ENCODE data around the gene FGD2. TPM values are rescaled to one million over a fixed set of nuclear protein-coding genes. Genes with fewer than 3 reads are reported as not detected.

The FGD2 gene
- total RNA-seq, 1 donor from 2014 or later: 435 TPM

- TF ChIP-seq, protein P1, sequence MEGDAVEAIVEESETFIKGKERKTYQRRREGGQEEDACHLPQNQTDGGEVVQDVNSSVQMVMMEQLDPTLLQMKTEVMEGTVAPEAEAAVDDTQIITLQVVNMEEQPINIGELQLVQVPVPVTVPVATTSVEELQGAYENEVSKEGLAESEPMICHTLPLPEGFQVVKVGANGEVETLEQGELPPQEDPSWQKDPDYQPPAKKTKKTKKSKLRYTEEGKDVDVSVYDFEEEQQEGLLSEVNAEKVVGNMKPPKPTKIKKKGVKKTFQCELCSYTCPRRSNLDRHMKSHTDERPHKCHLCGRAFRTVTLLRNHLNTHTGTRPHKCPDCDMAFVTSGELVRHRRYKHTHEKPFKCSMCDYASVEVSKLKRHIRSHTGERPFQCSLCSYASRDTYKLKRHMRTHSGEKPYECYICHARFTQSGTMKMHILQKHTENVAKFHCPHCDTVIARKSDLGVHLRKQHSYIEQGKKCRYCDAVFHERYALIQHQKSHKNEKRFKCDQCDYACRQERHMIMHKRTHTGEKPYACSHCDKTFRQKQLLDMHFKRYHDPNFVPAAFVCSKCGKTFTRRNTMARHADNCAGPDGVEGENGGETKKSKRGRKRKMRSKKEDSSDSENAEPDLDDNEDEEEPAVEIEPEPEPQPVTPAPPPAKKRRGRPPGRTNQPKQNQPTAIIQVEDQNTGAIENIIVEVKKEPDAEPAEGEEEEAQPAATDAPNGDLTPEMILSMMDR (IDR thresholded peaks at IDR 0.05): no peak
These were observed 5.7 kb upstream of the FGD2 start for GRCh38 chr6:36999751-37000125.

GRCh38 chr6:37004044-37004980 lies 1.1 kb upstream of the FGD2 start:
- ATAC-seq (ENCODE audit: low read depth): peak; percentile 56
- Mint-ChIP-seq H3K36me3 (ENCODE audit: low read depth) (peaks cover 36% of the 10 kb centered on the region), H3K27ac (peak overlapping the region; percentile 92), H3K27me3 (no peaks in the 10 kb centered on the region), H3K4me1 (peaks cover 82% of the 10 kb centered on the region), H3K9me3 (no peaks in the 10 kb centered on the region), H3K4me3 (peak overlapping the region; percentile 100)
- ChIA-PET POLR2A (interaction anchor here (0.6 to 8.5 kb wide), 18 partner anchors 10 to 375 kb away, joined by 3 to 209 read pairs (median 6); partner anchors contain the start of genes MTCH1 and PIM1), CTCF (interaction anchor here (0.7 to 4.6 kb wide), 4 partner anchors 14 to 177 kb away, joined by 3 to 74 read pairs (median 4); partner anchors contain the start of gene MTCH1)
- intact Hi-C loops (cut with micrococcal nuclease): loop anchor here (1.0 to 10.0 kb wide), 2 partner anchors 18 to 410 kb away; partner anchors contain the start of genes MTCH1 and SRSF3
- DNase-seq: no peak
- TF ChIP-seq, protein P1 (IDR thresholded peaks at IDR 0.05): no peak

More at GRCh38 chr6:36999751-37000125, 5.7 kb upstream of the FGD2 start:
- H3K4me1 Mint-ChIP-seq: peaks cover 48% of the 10 kb centered on the region
- DNase-seq (no peak), ATAC-seq (ENCODE audit: low read depth) (no peak)
- no peak overlapping the region for H3K4me3 Mint-ChIP-seq
- CTCF ChIA-PET: no interaction called here
- no peak overlapping the region for H3K27ac Mint-ChIP-seq
- intact Hi-C loops (cut with micrococcal nuclease): loop anchor here (10.0 kb wide), 1 partner anchor 405 kb away; the partner anchor contains the start of gene SRSF3
- H3K27me3 Mint-ChIP-seq: no peaks in the 10 kb centered on the region
- POLR2A ChIA-PET: interaction anchor here (0.6 kb wide), 1 partner anchor 36 kb away, joined by 3 read pairs; no protein-coding TSS in a partner anchor
- no peaks in the 10 kb centered on the region for H3K9me3 Mint-ChIP-seq
- no peaks in the 10 kb centered on the region for H3K36me3 Mint-ChIP-seq (ENCODE audit: low read depth)

DNA sequence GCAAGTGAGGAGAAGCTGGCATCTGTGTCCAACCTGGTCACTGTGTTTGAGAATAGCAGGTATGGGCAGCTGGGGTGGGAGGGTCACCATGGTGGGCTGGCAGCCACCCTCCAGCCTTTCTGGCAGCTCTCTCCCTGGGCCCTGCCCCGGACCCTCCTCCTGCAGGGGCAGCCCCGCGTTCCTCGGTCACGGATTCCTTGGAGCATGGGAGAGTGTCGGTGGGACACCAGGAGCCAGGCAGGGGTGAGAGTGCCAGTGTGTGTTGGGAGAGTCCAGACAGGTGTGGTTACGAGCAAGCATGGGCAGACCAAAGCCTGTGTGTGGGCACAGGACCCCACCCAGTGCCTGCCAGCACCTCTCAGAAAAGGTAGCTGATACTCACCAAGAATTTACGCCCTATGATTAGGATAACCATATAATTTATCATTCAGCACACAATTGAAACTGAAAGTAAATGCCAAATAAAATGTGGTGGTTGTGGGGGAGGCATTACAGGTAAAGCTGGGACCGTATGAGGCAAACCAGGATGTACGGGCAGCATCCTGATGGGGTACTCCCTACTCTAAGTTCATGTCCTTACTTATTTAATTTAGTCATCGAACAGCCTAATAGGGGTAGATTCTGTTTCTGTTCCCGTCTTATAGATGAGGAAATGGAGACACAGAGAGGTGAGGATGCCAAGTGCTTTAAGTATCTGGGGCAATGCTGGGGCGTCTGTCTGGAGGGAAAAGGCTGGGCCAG lies 542 bp downstream of the FGD2 start:
- no peak for ATAC-seq (ENCODE audit: low read depth)
- POLR2A ChIA-PET: interaction anchor here (0.5 to 8.5 kb wide), 27 partner anchors 10 to 814 kb away, joined by 3 to 209 read pairs (median 5); partner anchors contain the start of genes C6orf89, MTCH1, PIM1 and PPIL1
- Mint-ChIP-seq H3K9me3 (no peaks in the 10 kb centered on the region), H3K4me3 (peak overlapping the region; percentile 100), H3K36me3 (ENCODE audit: low read depth) (peaks cover 53% of the 10 kb centered on the region), H3K4me1 (peaks cover 90% of the 10 kb centered on the region), H3K27me3 (no peaks in the 10 kb centered on the region), H3K27ac (peak overlapping the region; percentile 92)
- TF ChIP-seq, protein P1 (IDR thresholded peaks at IDR 0.05): no peak
- DNase-seq: no peak
- intact Hi-C loops (cut with micrococcal nuclease): loop anchor here (1.0 to 10.0 kb wide), 8 partner anchors 29 to 811 kb away; partner anchors contain the start of genes CMTR1, KCTD20, PXT1 and SRSF3
- CTCF ChIA-PET: interaction anchor here (1.1 to 4.6 kb wide), 9 partner anchors 12 to 204 kb away, joined by 3 to 74 read pairs (median 5); partner anchors contain the start of genes MTCH1 and PPIL1

DNA sequence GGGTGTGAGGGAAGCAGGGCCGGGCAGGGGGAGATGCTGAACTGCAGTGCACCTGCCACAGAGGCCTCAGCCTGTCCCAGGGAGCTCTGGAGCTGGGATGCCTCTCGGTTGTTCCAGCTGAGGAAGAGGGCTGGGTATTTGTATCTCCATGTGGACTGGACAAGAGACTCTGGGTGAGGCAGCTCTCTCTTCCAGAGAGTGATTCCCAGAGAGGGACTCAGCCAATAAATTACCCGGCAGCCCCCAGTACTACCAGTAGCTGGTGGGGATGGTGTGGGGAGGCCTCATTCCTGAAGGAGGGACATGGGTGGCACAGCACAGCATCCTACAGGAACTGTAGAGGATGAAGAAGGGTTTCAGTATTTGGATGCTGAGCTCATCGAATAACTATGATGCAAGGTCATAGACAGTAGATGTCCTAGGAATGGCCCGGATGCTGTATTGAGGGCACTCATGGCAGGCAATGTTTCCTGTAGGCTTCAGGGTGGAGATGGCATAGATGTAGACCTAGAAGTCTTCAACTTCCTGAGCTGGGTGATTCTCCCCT lies 1.4 kb downstream of the FGD2 start:
- Mint-ChIP-seq H3K36me3 (ENCODE audit: low read depth) (peaks cover 61% of the 10 kb centered on the region), H3K9me3 (no peaks in the 10 kb centered on the region), H3K27ac (peak overlapping the region; percentile 92), H3K4me1 (peaks cover 91% of the 10 kb centered on the region), H3K27me3 (no peaks in the 10 kb centered on the region), H3K4me3 (peak overlapping the region; percentile 100)
- intact Hi-C loops (cut with micrococcal nuclease): loop anchor here (1.0 to 10.0 kb wide), 6 partner anchors 11 to 810 kb away; partner anchors contain the start of genes C6orf89, CMTR1, KCTD20 and PXT1
- TF ChIP-seq, protein P1 (IDR thresholded peaks at IDR 0.05): no peak
- ATAC-seq (ENCODE audit: low read depth) (peak; percentile 1), DNase-seq (no peak)
- ChIA-PET POLR2A (interaction anchor here (0.5 to 8.5 kb wide), 33 partner anchors 9 to 528 kb away, joined by 3 to 209 read pairs (median 4); partner anchors contain the start of genes C6orf89, CDKN1A, MTCH1 and PIM1), CTCF (interaction anchor here (1.0 to 4.6 kb wide), 12 partner anchors 11 to 203 kb away, joined by 3 to 74 read pairs (median 4); partner anchors contain the start of genes MTCH1 and PPIL1)
